GM06990 (cell line): ENCODE results near the gene ZNF334.

Experiments
- DNase-seq: peaks from one replicate; pipeline ENCODE4 v3.0.0-alpha.2; 2011; ENCODE audit not compliant: insufficient read length; ENCODE audit errors: extremely low read depth
- H3K27me3 ChIP-seq: replicated peaks from 2 replicates; pipeline ENCODE4 v1.6.0; 2011; ENCODE audit warnings: low read length; ENCODE audit not compliant: control insufficient read depth, insufficient read depth
- H3K36me3 ChIP-seq: 2 replicates; pipeline ENCODE4 v1.5.1; 2011; ENCODE audit warnings: low read length; ENCODE audit not compliant: control insufficient read depth, insufficient read depth
- H3K4me3 ChIP-seq: replicated peaks from 2 replicates; pipeline ENCODE4 v1.5.1; 2011; ENCODE audit warnings: low read depth, mild to moderate bottlenecking, control low read depth, low read length
- TF ChIP-seq, protein P1 (sequence below): IDR thresholded peaks from 2 replicates; pipeline ENCODE4 v1.5.1; 2011; ENCODE audit warnings: low read length, control low read depth, mild to moderate bottlenecking, inconsistent platforms; ENCODE audit not compliant: insufficient read depth, poor library complexity, severe bottlenecking

The ZNF334 gene

DNA sequence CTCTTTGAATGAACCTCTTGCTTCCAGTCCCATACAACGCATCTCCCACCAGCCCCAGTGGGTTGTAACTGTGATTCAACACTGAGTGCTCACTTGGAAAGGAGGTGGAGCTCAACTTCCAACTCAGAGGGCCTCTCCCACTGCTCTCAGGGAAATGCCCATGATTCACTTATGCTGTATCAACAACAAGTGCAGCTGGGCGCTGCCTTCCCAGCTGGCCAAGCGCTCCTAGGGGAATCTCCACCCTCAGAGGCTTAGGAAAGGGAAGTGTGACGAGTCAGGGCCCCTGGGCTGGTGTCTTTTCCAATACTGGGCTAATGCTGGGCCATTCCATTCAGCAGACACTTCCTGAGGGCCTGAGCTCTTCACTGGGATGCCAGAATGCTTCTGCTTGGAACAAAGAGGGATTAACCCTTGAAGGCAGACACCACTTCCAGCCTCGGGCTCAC lies 45.2 kb upstream of the ZNF334 start:
- Histone ChIP-seq H3K36me3 (no peaks in the 10 kb centered on the region), H3K4me3 (no peak overlapping the region), H3K27me3 (no peaks in the 10 kb centered on the region)
- DNase-seq, result no peak
- TF ChIP-seq, protein P1, sequence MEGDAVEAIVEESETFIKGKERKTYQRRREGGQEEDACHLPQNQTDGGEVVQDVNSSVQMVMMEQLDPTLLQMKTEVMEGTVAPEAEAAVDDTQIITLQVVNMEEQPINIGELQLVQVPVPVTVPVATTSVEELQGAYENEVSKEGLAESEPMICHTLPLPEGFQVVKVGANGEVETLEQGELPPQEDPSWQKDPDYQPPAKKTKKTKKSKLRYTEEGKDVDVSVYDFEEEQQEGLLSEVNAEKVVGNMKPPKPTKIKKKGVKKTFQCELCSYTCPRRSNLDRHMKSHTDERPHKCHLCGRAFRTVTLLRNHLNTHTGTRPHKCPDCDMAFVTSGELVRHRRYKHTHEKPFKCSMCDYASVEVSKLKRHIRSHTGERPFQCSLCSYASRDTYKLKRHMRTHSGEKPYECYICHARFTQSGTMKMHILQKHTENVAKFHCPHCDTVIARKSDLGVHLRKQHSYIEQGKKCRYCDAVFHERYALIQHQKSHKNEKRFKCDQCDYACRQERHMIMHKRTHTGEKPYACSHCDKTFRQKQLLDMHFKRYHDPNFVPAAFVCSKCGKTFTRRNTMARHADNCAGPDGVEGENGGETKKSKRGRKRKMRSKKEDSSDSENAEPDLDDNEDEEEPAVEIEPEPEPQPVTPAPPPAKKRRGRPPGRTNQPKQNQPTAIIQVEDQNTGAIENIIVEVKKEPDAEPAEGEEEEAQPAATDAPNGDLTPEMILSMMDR, result no peak

DNA sequence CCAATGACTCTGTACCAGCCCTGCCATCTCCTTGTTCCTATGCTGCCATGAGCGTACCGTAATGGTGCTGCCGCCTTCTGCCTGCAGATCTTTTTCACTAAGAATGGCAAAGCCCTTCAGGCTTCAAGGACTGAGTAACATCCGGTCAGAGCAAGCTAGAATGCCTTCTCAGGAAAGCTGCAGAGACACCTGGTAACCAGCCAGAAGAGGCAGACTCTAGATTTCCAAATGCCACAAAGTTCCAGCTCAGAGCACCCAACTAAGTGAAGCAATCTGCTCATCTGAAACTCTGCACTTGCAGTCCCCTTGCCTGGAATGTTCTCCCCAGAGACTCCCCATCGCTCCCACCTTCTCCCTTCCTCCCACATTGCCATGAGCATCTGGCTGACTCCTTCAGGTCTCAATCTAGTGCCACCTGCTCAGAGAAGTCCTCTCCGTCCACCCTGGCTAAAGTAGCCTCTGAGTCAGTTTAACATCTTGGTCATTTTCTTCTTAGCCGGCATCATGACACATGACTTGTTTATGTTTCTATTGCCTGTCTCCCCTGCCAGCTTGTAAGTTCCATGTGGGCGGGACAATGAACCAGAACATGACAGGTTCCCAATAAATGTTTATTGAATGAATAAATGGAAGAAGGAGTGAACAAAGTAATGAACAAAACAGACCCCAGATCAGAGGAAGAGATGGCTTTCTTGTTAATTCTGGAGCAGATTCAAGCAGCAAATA lies 44.0 kb upstream of the ZNF334 start:
- TF ChIP-seq, protein P1, result no peak
- H3K36me3 ChIP-seq, result no peaks in the 10 kb centered on the region
- no peak for DNase-seq
- H3K27me3 ChIP-seq, result no peaks in the 10 kb centered on the region
- H3K4me3 ChIP-seq, result no peak overlapping the region

DNA sequence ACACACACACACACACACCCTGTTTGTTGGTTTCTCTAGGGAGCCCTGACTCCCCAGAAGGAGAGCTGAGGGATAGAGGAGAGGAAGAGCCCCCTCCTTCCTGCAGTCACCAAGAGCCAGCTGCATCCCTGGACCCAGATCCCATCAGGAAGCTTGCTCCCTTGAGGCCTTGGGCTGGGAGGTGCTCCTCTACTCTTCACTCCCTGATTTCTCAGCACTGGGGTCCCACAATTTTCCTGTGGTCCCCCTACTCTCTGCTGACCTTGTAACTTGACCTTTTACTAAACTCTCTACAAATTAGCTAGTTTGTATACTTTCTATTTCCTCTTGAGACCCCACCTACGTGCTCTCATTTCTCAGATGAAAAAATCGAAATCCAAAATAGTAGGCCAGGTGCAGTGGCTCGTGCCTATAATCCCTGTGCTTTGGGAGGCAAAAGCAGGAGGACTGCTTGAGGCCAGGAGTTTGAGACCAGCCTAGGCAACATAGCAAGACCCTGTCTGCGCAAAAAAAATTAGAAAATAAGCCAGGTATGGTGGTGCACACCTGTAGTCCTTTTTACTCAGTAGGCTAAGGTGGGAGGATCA lies 42.1 kb upstream of the ZNF334 start:
- Histone ChIP-seq H3K27me3 (no peaks in the 10 kb centered on the region), H3K4me3 (no peak overlapping the region), H3K36me3 (no peaks in the 10 kb centered on the region)
- TF ChIP-seq, protein P1, result no peak
- no peak for DNase-seq

DNA sequence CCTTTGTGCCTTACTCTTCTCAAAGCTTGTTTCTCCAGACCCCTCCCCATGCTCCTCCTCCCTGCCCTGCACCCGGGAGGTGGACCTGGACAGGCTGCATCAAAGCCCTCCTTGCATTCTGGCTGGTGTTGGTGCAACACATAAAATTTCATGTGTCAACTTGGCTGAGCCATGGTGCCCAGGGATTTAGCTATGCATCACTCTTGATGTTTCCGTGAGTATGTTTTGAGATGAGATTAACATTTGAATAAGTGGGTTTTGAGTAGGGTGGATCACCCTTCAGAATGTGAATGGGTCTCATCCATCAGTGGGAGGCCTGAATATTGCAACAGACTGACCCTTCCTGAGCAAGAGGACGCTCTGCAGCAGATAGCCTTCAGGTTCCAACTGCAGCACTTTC lies 41.5 kb upstream of the ZNF334 start:
- Histone ChIP-seq H3K36me3 (no peaks in the 10 kb centered on the region), H3K27me3 (no peaks in the 10 kb centered on the region), H3K4me3 (no peak overlapping the region)
- TF ChIP-seq, protein P1, result no peak
- DNase-seq, result no peak

DNA sequence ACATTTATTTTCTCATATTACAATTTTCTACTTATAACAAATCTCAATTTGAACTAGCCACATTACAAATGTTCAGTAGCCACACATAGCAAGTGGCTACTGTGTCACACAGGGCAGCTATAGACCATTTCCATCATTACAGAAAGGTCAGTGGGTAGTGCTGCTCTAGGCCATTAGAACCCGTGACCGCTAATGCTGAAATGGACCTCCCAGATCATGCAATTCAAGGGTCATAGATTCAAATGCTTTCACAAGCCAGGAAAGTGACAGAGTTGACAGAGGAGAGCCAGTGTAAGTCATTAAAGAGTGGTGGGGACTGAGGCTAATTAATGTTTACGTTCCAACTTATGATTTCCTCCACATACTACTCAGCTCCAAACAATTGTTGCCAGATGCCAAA lies 40.6 kb upstream of the ZNF334 start:
- H3K36me3 ChIP-seq, result no peaks in the 10 kb centered on the region
- no peak for DNase-seq
- TF ChIP-seq, protein P1, result no peak
- no peak overlapping the region for H3K4me3 ChIP-seq
- H3K27me3 ChIP-seq, result no peaks in the 10 kb centered on the region
